GM19468 (cell line): ENCODE measurements around the gene BCL2L12.

Experiments used
- ATAC-seq: cut with Tn5 transposase; IDR thresholded peaks from one replicate; pipeline ENCODE4 v1.9.1; 2021; ENCODE audit warnings: mild to moderate bottlenecking, moderate library complexity, moderate number of reproducible peaks; ENCODE audit not compliant: unreplicated experiment; ENCODE audit errors: extremely low read depth

BCL2L12 gene

GRCh38 chr19:49641688-49642491, 23.8 kb upstream of the BCL2L12 start, which contains the start of gene SCAF1:
Gene SCAF1, plus strand, starts transcription at chr19:49642209. Its CDS starts 2,818 bp downstream, at chr19:49645027.
- ATAC-seq = peak; percentile 47

GRCh38 chr19:49642492-49643035, 23.2 kb upstream of the BCL2L12 start:
- ATAC-seq = no peak

- ATAC-seq = no peak
Measured at GRCh38 chr19:49643466-49643865, 22.3 kb upstream of the BCL2L12 start.

GRCh38 chr19:49645592-49645991, 20.1 kb upstream of the BCL2L12 start:
- ATAC-seq = no peak

- ATAC-seq = no peak
Measured at GRCh38 chr19:49645995-49646394, 19.7 kb upstream of the BCL2L12 start.

- ATAC-seq = no peak
Measured at GRCh38 chr19:49646586-49646985, 19.1 kb upstream of the BCL2L12 start.

- ATAC-seq = no peak
Measured at GRCh38 chr19:49651029-49651819, 14.5 kb upstream of the BCL2L12 start.

- ATAC-seq = no peak
Measured at GRCh38 chr19:49651820-49652550, 13.7 kb upstream of the BCL2L12 start.

- no peak for ATAC-seq
Measured at GRCh38 chr19:49652551-49653465, 12.9 kb upstream of the BCL2L12 start.

GRCh38 chr19:49653466-49653806, 12.3 kb upstream of the BCL2L12 start:
- ATAC-seq = no peak

GRCh38 chr19:49654581-49654980, 11.2 kb upstream of the BCL2L12 start:
- ATAC-seq = no peak

- no peak for ATAC-seq
Measured at GRCh38 chr19:49655570-49656455, 9.9 kb upstream of the BCL2L12 start.

GRCh38 chr19:49656456-49657109, 9.2 kb upstream of the BCL2L12 start:
- ATAC-seq = no peak

- ATAC-seq = no peak
Measured at GRCh38 chr19:49657493-49658138, 8.1 kb upstream of the BCL2L12 start.

GRCh38 chr19:49658139-49658517, 7.6 kb upstream of the BCL2L12 start:
- ATAC-seq = no peak

GRCh38 chr19:49658566-49659442, 6.9 kb upstream of the BCL2L12 start:
- ATAC-seq = no peak
